H9 (cell line): ENCODE measurements around the gene NACC2. TPM values are rescaled to one million over a fixed set of nuclear protein-coding genes. Genes with fewer than 3 reads are reported as not detected.

Experiments used
- DNase-seq: peaks from one replicate; pipeline ENCODE4 v3.0.0-alpha.2; 2017
- H2AFZ ChIP-seq: one replicate; pipeline ENCODE4 v1.6.1; 2013; ENCODE audit warnings: mild to moderate bottlenecking, low read length, control low read depth, moderate library complexity
- H2AK5ac ChIP-seq: 2 replicates; pipeline ENCODE4 v1.6.1; 2013; ENCODE audit warnings: low read length, control low read depth, mixed read lengths; ENCODE audit not compliant: insufficient read length
- H2BK120ac ChIP-seq: one replicate; pipeline ENCODE4 v1.6.1; 2013; ENCODE audit warnings: low read depth, mild to moderate bottlenecking, low read length, control low read depth, inconsistent platforms; ENCODE audit not compliant: poor library complexity, severe bottlenecking
- H2BK12ac ChIP-seq: 2 replicates; pipeline ENCODE4 v1.6.1; 2013; ENCODE audit warnings: low read length, control low read depth, mixed read lengths, low read depth; ENCODE audit not compliant: insufficient read length
- H2BK15ac ChIP-seq: 2 replicates; pipeline ENCODE4 v1.6.1; 2013; ENCODE audit warnings: low read depth, low read length, control low read depth
- H2BK20ac ChIP-seq: one replicate; pipeline ENCODE4 v1.6.1; 2013; ENCODE audit warnings: low read depth, mild to moderate bottlenecking, low read length, control low read depth, inconsistent platforms; ENCODE audit not compliant: poor library complexity, severe bottlenecking
- H2BK5ac ChIP-seq: 2 replicates; pipeline ENCODE4 v1.6.1; 2013; ENCODE audit warnings: low read length, control low read depth, mixed read lengths; ENCODE audit not compliant: insufficient read length
- H3K14ac ChIP-seq: 2 replicates; pipeline ENCODE4 v1.6.1; 2013; ENCODE audit warnings: low read length, control low read depth; ENCODE audit not compliant: insufficient read depth
- H3K18ac ChIP-seq: 2 replicates; pipeline ENCODE4 v1.6.1; 2013; ENCODE audit warnings: low read depth, mild to moderate bottlenecking, mixed read lengths, low read length, control low read depth; ENCODE audit not compliant: insufficient read length
- H3K23ac ChIP-seq: 2 replicates; pipeline ENCODE4 v1.6.1; 2013; ENCODE audit warnings: low read length, control low read depth, mixed read lengths, low read depth; ENCODE audit not compliant: insufficient read length
- H3K23me2 ChIP-seq: 2 replicates; pipeline ENCODE4 v1.6.1; 2013; ENCODE audit warnings: low read depth, mild to moderate bottlenecking, mixed read lengths, low read length, control low read depth; ENCODE audit not compliant: insufficient read length, poor library complexity, severe bottlenecking
- H3K27ac ChIP-seq: 2 replicates; pipeline ENCODE4 v1.5.1; 2013; ENCODE audit warnings: low read length, control low read depth, mixed read lengths, low read depth; ENCODE audit not compliant: insufficient read length
- H3K27me3 ChIP-seq: 2 replicates; pipeline ENCODE4 v1.6.1; 2013; ENCODE audit warnings: low read length, control low read depth, inconsistent platforms; ENCODE audit not compliant: insufficient read depth
- H3K4ac ChIP-seq: 2 replicates; pipeline ENCODE4 v1.6.1; 2013; ENCODE audit warnings: low read depth, mild to moderate bottlenecking, control low read depth, inconsistent platforms, low read length, moderate library complexity
- H3K4me1 ChIP-seq: 2 replicates; pipeline ENCODE4 v1.6.1; 2013; ENCODE audit warnings: low read length, control low read depth, inconsistent platforms; ENCODE audit not compliant: insufficient read depth
- H3K4me2 ChIP-seq: 2 replicates; pipeline ENCODE4 v1.6.1; 2013; ENCODE audit warnings: low read length, control low read depth, mixed read lengths; ENCODE audit not compliant: insufficient read length, insufficient read depth
- H3K56ac ChIP-seq: 2 replicates; pipeline ENCODE4 v1.6.1; 2013; ENCODE audit warnings: low read depth, mild to moderate bottlenecking, mixed read lengths, low read length, control low read depth; ENCODE audit not compliant: insufficient read length
- H3K79me1 ChIP-seq: 2 replicates; pipeline ENCODE4 v1.6.1; 2013; ENCODE audit warnings: low read depth, mild to moderate bottlenecking, moderate library complexity, low read length, control low read depth, inconsistent platforms; ENCODE audit not compliant: insufficient read depth, poor library complexity, severe bottlenecking
- H3K79me2 ChIP-seq: 2 replicates; pipeline ENCODE4 v1.6.1; 2013; ENCODE audit warnings: low read length, control low read depth, inconsistent platforms; ENCODE audit not compliant: insufficient read depth
- H3K9ac ChIP-seq: 2 replicates; pipeline ENCODE4 v1.6.1; 2013; ENCODE audit warnings: low read length, control low read depth, mixed read lengths; ENCODE audit not compliant: insufficient read length; ENCODE audit errors: extremely low read depth
- H3K9me3 ChIP-seq: one replicate; pipeline ENCODE4 v1.6.1; 2013; ENCODE audit warnings: low read depth, low read length, inconsistent platforms; ENCODE audit not compliant: control insufficient read depth
- H3T11ph ChIP-seq: one replicate; pipeline ENCODE4 v1.6.1; 2013; ENCODE audit warnings: mild to moderate bottlenecking, low read length, control low read depth, inconsistent platforms
- H4K20me1 ChIP-seq: one replicate; pipeline ENCODE4 v1.6.1; 2013; ENCODE audit not compliant: control insufficient read depth, insufficient read length, insufficient read depth
- H4K5ac ChIP-seq: 2 replicates; pipeline ENCODE4 v1.6.1; 2013; ENCODE audit warnings: low read depth, mild to moderate bottlenecking, mixed read lengths, low read length, control low read depth; ENCODE audit not compliant: insufficient read length
- H4K8ac ChIP-seq: replicated peaks from 2 replicates; pipeline ENCODE4 v1.6.1; 2013; ENCODE audit warnings: low read length, control low read depth, mixed read lengths, low read depth; ENCODE audit not compliant: insufficient read length
- H4K91ac ChIP-seq: 2 replicates; pipeline ENCODE4 v1.6.1; 2013; ENCODE audit warnings: low read depth, mild to moderate bottlenecking, moderate library complexity, mixed read lengths, low read length, control low read depth; ENCODE audit not compliant: insufficient read length
- H3K27ac Mint-ChIP-seq, 3 experiments: 2 replicates in 2 of 3; 3 replicates in 1 of 3; pipeline ENCODE4 v1.8.0; 2020 to 2021; ENCODE audit warnings: mixed read lengths in 3 of 3, mild to moderate bottlenecking in 1 of 3, moderate library complexity in 1 of 3
- H3K27me3 Mint-ChIP-seq: 2 replicates; pipeline ENCODE4 v1.8.0; 2021; ENCODE audit warnings: low read depth, mild to moderate bottlenecking, moderate library complexity, mixed read lengths
- H3K36me3 Mint-ChIP-seq, 3 experiments: 2 replicates in 2 of 3; 3 replicates in 1 of 3; pipeline ENCODE4 v1.8.0; 2020 to 2021; ENCODE audit warnings: low read depth in 3 of 3, mixed read lengths in 3 of 3; ENCODE audit not compliant: insufficient read depth in 1 of 3
- H3K4me1 Mint-ChIP-seq, 2 experiments: 2 replicates each; pipeline ENCODE4 v1.8.0; 2020; ENCODE audit warnings: mixed read lengths in 2 of 2
- H3K4me3 Mint-ChIP-seq, 2 experiments: 2 replicates in 1 of 2; 3 replicates in 1 of 2; pipeline ENCODE4 v1.8.0; 2020 to 2021; ENCODE audit warnings: mild to moderate bottlenecking in 2 of 2, mixed read lengths in 2 of 2, moderate library complexity in 1 of 2
- H3K9me3 Mint-ChIP-seq, 2 experiments: 2 replicates in 1 of 2; 3 replicates in 1 of 2; pipeline ENCODE4 v1.8.0; 2020; ENCODE audit warnings: mild to moderate bottlenecking in 2 of 2, mixed read lengths in 2 of 2, moderate library complexity in 1 of 2
- WGBS: extraction: QIAGEN DNeasy Blood & Tissue Kit; methylation state at CpG from one replicate; pipeline ENCODE4 v1.1.7; 2013; ENCODE audit warnings: missing lambda C conversion rate, low lambda C conversion rate, mixed read lengths; ENCODE audit not compliant: insufficient read length; ENCODE audit errors: extremely low coverage; 5-methylcytosine and 5-hydroxymethylcytosine counted together
- total RNA-seq: library from RNA; stranded (reverse); gene quantifications from 2 replicates; pipeline ENCODE4 v1.2.1, GENCODE V29; 2021
- TF ChIP-seq, protein P1 (sequence below): fragments of 200-600 bp; sonication (generic); conservative IDR thresholded peaks from 3 replicates; pipeline ENCODE4 v1.8.0; 2021; ENCODE audit warnings: antibody characterized with exemption, mild to moderate bottlenecking

Gene NACC2
- total RNA-seq, 1 experiment from 2014 or later: 11.5 TPM

DNA sequence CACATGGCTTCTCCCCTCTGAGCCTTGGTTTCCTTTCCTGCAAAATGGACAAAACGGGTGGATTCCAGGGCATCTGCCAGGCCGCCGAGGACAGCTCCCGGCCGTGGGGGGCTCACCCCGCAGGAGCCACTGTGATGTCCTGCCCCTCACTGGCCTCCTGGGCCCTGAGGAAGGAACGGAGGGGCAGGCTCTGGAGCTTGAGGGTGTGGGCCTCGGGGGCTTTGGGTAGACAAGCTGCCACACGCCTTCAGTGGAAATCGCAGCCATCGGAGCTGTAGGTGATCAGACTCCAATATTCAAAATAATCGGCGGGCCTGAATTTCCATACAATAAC, 101.7 kb downstream of the NACC2 start:
- H2BK15ac ChIP-seq: no peak overlapping the region
- H3K4me1 ChIP-seq: no peaks in the 10 kb centered on the region
- H4K5ac ChIP-seq: no peak overlapping the region
- H3K4ac ChIP-seq: no peak overlapping the region
- Mint-ChIP-seq H3K36me3 (no peaks in the 10 kb centered on the region), H3K9me3 (no peaks in the 10 kb centered on the region; a peak in 1 of 5 replicates), H3K4me3 (0 out of 5 replicates have a peak overlapping the region, but pooled peaks of 1 of the 2 experiments have one; percentile 20), H3K4me1 (peaks cover 14 to 40% of the 10 kb centered on the region in 2 experiments), H3K27ac (no peak overlapping the region), H3K27me3 (no peaks in the 10 kb centered on the region)
- no peaks in the 10 kb centered on the region for H3K27me3 ChIP-seq
- no peak overlapping the region for H3K9ac ChIP-seq
- H2BK5ac ChIP-seq: no peak overlapping the region
- H3K4me2 ChIP-seq: no peak overlapping the region
- no peak overlapping the region for H3T11ph ChIP-seq
- H2BK12ac ChIP-seq: no peak overlapping the region
- H3K79me1 ChIP-seq: no peaks in the 10 kb centered on the region
- H2AK5ac ChIP-seq: no peak overlapping the region
- no peak overlapping the region for H3K56ac ChIP-seq
- no peak overlapping the region for H2BK20ac ChIP-seq
- H3K14ac ChIP-seq: no peak overlapping the region
- H4K8ac ChIP-seq: no peak overlapping the region
- WGBS: no CpG with 5 or more reads among the region's 13 CpGs
- DNase-seq: no peak
- no peak overlapping the region for H3K27ac ChIP-seq
- H4K91ac ChIP-seq: no peak overlapping the region
- H3K23ac ChIP-seq: no peak overlapping the region
- no peaks in the 10 kb centered on the region for H4K20me1 ChIP-seq
- H3K18ac ChIP-seq: no peak overlapping the region
- TF ChIP-seq, protein P1, sequence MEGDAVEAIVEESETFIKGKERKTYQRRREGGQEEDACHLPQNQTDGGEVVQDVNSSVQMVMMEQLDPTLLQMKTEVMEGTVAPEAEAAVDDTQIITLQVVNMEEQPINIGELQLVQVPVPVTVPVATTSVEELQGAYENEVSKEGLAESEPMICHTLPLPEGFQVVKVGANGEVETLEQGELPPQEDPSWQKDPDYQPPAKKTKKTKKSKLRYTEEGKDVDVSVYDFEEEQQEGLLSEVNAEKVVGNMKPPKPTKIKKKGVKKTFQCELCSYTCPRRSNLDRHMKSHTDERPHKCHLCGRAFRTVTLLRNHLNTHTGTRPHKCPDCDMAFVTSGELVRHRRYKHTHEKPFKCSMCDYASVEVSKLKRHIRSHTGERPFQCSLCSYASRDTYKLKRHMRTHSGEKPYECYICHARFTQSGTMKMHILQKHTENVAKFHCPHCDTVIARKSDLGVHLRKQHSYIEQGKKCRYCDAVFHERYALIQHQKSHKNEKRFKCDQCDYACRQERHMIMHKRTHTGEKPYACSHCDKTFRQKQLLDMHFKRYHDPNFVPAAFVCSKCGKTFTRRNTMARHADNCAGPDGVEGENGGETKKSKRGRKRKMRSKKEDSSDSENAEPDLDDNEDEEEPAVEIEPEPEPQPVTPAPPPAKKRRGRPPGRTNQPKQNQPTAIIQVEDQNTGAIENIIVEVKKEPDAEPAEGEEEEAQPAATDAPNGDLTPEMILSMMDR: no peak
- H3K23me2 ChIP-seq: no peaks in the 10 kb centered on the region
- no peaks in the 10 kb centered on the region for H3K79me2 ChIP-seq
- H2AFZ ChIP-seq: no peak overlapping the region
- H2BK120ac ChIP-seq: no peak overlapping the region
- no peaks in the 10 kb centered on the region for H3K9me3 ChIP-seq
